Thyroid gland (tissue), 4 donors: ENCODE data around the gene IFNA6. TPM values are rescaled to one million over a fixed set of nuclear protein-coding genes. Genes with fewer than 3 reads are reported as not detected.
"Not testable (repeated sequence)": the region's sequence is repeated elsewhere in the genome, so short reads cannot be mapped to it uniquely, and the experiment has no call there.

Source experiments
- DNase-seq, 2 donors: peaks; one replicate each; pipeline ENCODE4 v3.0.0-alpha.2; 2019
- H3K27ac ChIP-seq, 3 donors: fragments of 200-600 bp; sonication (generic); 1 replicate in 2 of 3; 2 replicates in 1 of 3; pipeline ENCODE4 v1.5.1; 2016 to 2019; ENCODE audit warnings: mild to moderate bottlenecking in 1 of 3, moderate library complexity in 1 of 3
- H3K27me3 ChIP-seq: fragments of 200-600 bp; sonication (generic); one replicate; pipeline ENCODE4 v1.5.1; 2019
- H3K36me3 ChIP-seq, 2 donors: fragments of 200-600 bp; sonication (generic); one replicate each; pipeline ENCODE4 v1.5.1; 2016 to 2019
- H3K4me1 ChIP-seq, 2 donors: fragments of 200-600 bp; sonication (generic); one replicate each; pipeline ENCODE4 v1.5.1; 2017 to 2019
- H3K4me3 ChIP-seq, 3 donors: fragments of 200-600 bp; sonication (generic); replicated peaks in 1 of 3; 1 replicate in 2 of 3; 2 replicates in 1 of 3; pipeline ENCODE4 v1.5.1; 2016; ENCODE audit warnings: mild to moderate bottlenecking in 1 of 3
- H3K9me3 ChIP-seq: fragments of 200-600 bp; sonication (generic); one replicate; pipeline ENCODE4 v1.5.1; 2017
- CTCF ChIP-seq, 6 experiments: fragments of 200-600 bp in 3 of 6; fragments of 450-650 bp in 3 of 6; sonication (generic) in 3 of 6; IDR thresholded peaks; one replicate each; pipeline ENCODE4 v1.5.1; 2016 to 2019; ENCODE audit warnings: antibody characterized with exemption in 6 of 6, mild to moderate bottlenecking in 2 of 6, inconsistent platforms in 1 of 6, moderate library complexity in 1 of 6
- POLR2A ChIP-seq, 2 donors: fragments of 450-650 bp; IDR thresholded peaks; one replicate each; pipeline ENCODE4 v1.6.1; 2017; ENCODE audit warnings: antibody characterized with exemption in 2 of 2, mild to moderate bottlenecking in 2 of 2, moderate library complexity in 1 of 2
- WGBS, 2 donors: methylation state at CpG; one replicate each; pipeline ENCODE4 v1.1.5; 2017; 5-methylcytosine and 5-hydroxymethylcytosine counted together
- intact Hi-C: fragments of 100-400 bp; cut with DNase I; formaldehyde crosslinking; loops from one replicate; pipeline ENCODE4 v1.15.1; 2023
- total RNA-seq, 4 donors: library from RNA; depleted of rRNA; stranded (reverse); fragments of >200 nt; gene quantifications; one replicate each; pipeline ENCODE4 v1.2.3, GENCODE V29; 2016

The IFNA6 gene
- total RNA-seq, 4 donors from 2014 or later, result not detected

- Histone ChIP-seq H3K4me3 (no peak within 1 kb of the TSS), H3K27me3 (no peaks in the 10 kb centered on the region), H3K27ac (no peak within 1 kb of the TSS), H3K4me1 (no peaks in the 10 kb centered on the region), H3K36me3 (no peaks in the 10 kb centered on the region), H3K9me3 (no peaks in the 10 kb centered on the region)
- no peak for TF ChIP-seq POLR2A (IDR thresholded peaks at IDR 0.05)
- no peak for TF ChIP-seq CTCF (IDR thresholded peaks at IDR 0.05)
- intact Hi-C loops, result no loop called here
- 93 to 94% methylated on average over 3 of the region's 3 CpGs for WGBS, 2 donors
- DNase-seq, result no peak
These were observed 17.3 kb upstream of the IFNA6 start, which contains the start of gene IFNA13 for GRCh38 chr9:21367957-21368356. Gene IFNA13, minus strand, starts transcription at chr9:21368057. Its CDS starts 47 bp downstream, at chr9:21368010.

- intact Hi-C loops, H3K27ac ChIP-seq, DNase-seq, H3K4me1 ChIP-seq, H3K9me3 ChIP-seq, H3K27me3 ChIP-seq, H3K36me3 ChIP-seq, H3K4me3 ChIP-seq: not testable (repeated sequence)
- WGBS, 2 donors, result 96 to 98% methylated on average over 1 to 2 of the region's 2 CpGs
These were observed 16.5 kb upstream of the IFNA6 start for GRCh38 chr9:21367169-21367568.

GRCh38 chr9:21362287-21362686 is 11.6 kb upstream of the IFNA6 start:
- Histone ChIP-seq H3K27ac (no peak overlapping the region), H3K4me3 (no peak overlapping the region), H3K9me3 (no peaks in the 10 kb centered on the region), H3K27me3 (no peaks in the 10 kb centered on the region), H3K36me3 (no peaks in the 10 kb centered on the region), H3K4me1 (no peaks in the 10 kb centered on the region)
- DNase-seq, result no peak
- 88 to 95% methylated on average over 8 of the region's 8 CpGs for WGBS, 2 donors
- intact Hi-C loops, result no loop called here
- TF ChIP-seq CTCF (IDR thresholded peaks at IDR 0.05) (no peak), POLR2A (IDR thresholded peaks at IDR 0.05) (no peak)

DNA sequence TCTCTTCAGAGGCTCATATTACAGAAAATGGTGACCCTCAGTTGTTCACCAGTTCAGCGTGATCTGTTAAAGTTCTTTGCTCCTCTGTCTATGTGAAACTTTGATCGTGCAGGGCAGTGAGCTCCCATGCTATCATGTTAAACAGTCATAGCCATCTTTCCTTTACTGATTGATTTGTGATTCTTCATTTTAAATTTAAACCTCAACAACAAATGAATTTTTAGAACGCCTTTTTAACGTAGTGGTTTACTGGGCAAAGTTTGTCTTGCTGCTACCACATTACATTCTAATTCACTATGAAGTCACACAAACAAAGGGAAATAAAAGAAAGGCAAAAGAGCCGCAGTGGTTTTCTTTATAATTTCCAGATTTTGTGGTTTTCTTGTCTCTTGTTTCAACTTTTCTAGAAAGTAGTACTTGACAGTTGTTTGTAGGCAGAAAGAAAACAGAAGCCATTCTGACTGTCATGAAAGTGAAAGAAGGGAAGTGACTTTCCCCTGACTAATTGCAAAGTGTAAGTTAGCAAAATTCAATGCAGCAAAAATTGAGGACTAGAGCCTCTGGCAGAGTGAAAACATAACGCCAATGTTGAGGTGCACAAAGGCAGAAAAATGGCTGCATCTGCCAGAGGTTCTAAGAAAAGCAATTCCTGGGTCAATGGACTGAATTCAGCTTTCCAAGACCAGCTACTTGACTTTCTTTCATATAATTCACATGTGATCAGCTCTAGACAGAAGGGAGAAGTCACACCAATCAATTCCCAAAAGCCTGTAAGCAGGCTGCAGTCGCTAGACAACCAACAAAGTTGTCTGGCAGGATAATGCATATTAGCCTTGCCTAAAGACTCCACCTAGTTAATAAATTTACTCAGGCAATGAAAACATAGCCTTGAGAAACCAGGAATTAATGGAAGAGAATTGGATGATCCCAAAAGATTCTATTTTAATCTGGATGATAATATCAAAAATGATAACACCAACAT is 7.1 kb upstream of the IFNA6 start:
- H3K27me3 ChIP-seq, result no peaks in the 10 kb centered on the region
- no peak overlapping the region for H3K27ac ChIP-seq
- no peak overlapping the region for H3K4me3 ChIP-seq
- H3K4me1 ChIP-seq, result no peaks in the 10 kb centered on the region
- no peak for DNase-seq
- no peaks in the 10 kb centered on the region for H3K36me3 ChIP-seq
- WGBS, 2 donors, result 75 to 76% methylated on average over 7 of the region's 7 CpGs
- intact Hi-C loops, result no loop called here
- TF ChIP-seq CTCF (IDR thresholded peaks at IDR 0.05) (no peak), POLR2A (IDR thresholded peaks at IDR 0.05) (no peak)
- no peaks in the 10 kb centered on the region for H3K9me3 ChIP-seq

DNA sequence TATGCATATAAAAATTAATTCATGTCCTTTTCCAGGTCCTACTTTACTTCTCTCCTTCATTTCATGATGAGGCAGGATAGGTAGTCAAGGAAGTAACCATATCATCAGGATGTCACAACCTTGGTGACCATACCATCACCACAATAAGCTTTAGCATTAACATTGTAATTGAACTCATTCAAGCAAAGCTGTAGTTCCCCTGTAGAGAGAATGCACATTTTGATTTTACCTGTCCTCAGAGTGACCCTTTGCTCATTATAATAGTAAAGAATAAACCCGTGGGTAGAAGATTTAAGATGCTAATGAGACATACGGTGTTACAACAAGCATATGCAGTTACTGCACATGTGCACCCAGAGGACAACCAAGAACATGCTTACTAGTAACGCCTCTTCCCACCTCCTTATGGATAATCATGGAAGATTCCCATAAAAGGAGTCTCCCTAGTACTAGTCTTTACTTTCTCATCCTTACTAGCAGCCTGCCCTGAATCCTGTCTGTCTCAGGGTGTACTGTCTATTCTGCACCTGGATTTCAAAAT is 2.2 kb downstream of the IFNA6 start:
- Histone ChIP-seq H3K27ac (no peak overlapping the region), H3K9me3 (no peaks in the 10 kb centered on the region), H3K36me3 (no peaks in the 10 kb centered on the region), H3K4me1 (no peaks in the 10 kb centered on the region), H3K4me3 (no peak overlapping the region), H3K27me3 (no peaks in the 10 kb centered on the region)
- TF ChIP-seq POLR2A (IDR thresholded peaks at IDR 0.05) (no peak), CTCF (IDR thresholded peaks at IDR 0.05) (no peak)
- WGBS, 2 donors, result 70 to 77% methylated on average over 3 of the region's 3 CpGs
- no peak for DNase-seq
- intact Hi-C loops, result no loop called here
